Nucleus accumbens (tissue), 56 donors: ENCODE data around the gene THBS4.

Source experiments
- DNase-seq, 56 donors: peaks; one replicate each; lab custom pipeline; 2025; lab: John Stamatoyannopoulos, UW

THBS4 gene

DNA sequence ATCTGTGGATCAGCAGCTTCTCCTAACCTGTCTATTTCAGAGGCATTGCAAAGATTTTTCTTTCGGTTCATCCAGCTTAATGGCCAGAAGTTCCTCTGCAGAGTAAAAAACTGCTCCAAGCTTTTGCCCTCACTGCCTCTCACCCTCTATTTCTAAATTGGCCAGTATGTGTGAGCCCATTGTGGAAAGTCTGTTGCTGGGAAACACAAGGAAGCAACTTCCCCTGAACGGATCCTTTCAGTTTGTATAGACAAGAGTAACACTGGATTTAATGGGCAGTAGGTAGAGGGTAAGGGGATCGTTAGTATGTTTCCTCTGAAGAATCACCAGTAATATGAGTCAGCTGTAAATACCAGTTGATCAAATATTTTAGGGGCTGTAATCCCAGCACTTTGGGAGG is 7.2 kb downstream of the THBS4 start:
- no peak for DNase-seq

DNA sequence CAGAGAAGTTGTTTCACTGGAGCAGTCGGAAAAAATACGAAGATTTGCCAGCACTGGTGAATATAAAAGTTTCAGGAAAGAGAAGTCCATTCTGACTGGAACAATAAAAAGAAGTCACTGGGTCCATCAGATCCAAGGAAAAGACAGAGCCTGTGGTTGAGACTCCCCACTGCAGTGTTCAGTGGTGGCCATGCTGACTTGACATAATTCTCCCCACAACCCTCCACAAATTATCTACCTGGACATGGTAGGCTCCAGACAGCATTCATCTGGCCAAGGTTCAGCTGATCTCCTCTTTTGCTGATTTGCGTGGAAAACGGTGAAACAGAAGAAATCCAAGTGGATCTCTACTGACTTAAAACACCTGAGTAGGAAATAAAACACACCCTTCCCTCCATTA is 8.0 kb downstream of the THBS4 start:
- DNase-seq = no peak

DNA sequence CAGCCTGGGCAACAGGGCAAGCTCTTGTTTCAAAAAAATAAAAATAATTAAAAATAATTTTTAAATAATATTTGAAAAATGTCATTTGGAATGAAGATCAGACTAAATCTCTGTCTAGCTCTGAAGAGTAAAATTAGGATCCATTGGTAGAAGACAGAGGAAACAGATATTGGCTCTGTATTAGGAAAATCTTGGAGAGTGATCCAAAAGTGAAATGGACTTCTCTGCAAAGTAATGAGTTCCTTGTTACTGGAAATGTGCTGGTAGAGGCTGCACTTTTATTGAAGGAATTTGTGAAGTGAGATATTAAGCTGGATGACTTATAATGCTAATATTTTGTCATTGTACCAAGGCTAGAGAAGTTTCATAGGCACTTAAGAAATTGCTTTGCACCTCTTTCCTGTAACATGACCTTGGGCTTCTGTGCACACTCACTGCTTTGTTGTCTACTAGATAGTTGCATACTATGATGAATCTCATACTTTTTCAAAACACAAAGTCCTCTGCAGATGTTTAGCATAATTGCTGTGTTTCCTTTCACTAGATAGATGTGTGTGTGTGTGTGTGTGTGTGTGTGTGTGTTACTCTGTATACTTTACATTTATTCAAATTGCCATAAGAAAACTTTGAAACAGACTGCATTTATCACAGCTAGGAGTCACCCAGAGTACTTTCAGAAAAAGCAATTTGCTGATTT is 13.1 kb downstream of the THBS4 start:
- no peak for DNase-seq

DNA sequence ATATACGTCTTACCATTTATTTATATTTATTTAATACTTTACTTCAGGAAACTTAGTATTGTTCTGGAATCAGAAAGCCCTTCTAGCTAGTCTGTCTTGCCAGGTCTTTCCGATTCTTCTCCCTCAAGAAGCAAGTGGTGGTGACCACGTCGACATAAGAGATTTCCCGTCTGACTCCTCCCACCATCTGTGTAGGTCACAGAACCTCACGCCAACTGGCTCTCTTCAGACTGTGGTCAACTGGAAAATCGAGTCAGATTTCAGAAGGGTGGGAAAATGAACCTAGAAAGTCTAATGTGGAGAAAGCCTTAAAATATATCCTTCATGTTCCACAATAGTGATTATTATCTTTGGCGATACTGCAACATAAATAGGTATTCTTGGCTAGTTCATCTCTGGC is 17.3 kb downstream of the THBS4 start:
- DNase-seq = no peak

DNA sequence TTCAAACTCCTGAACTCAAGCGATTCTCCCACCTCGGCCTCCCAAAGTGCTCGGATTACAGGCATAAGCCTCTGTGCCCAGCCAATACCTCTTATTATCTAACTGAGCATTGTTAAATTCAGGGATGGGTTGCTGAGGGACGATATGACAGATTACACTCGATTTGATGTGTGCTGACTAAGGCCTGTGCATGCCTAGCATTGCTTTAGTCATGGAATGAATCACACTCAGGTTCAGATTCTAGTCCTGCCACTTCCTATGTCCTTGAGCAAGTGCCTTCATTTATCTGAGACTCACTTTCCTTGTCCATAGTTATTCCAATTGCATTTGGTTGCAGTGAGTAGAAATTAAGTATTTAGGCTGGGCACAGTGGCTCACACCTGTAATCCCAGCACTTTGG is 19.5 kb downstream of the THBS4 start:
- DNase-seq = peak in 2 of 56 donors; percentile 7 to 8

DNA sequence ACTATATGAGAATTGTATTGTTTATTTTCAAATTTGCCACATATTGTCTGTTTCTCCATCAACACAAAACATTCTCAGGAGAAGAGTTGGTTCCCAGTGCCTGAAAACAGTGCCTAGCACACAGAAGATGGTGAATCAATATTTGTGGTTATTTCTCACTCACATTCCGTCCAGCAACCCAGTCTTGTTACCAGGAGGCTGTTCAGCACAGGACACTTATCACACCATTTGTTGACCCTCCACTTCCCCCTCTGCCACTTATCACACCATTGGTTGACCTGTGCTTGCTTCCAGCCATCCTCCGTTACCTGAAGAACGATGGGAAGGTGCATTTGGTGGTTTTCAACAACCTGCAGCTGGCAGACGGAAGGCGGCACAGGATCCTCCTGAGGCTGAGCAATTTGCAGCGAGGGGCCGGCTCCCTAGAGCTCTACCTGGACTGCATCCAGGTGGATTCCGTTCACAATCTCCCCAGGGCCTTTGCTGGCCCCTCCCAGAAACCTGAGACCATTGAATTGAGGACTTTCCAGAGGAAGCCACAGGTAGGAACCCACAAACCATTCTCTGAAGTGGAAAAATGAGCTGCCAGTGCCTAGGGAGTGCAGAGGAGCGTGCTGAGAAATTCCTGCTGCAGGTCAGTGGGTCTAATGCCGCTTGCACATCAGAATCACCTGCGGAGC is 20.5 kb downstream of the THBS4 start:
- DNase-seq = no peak

DNA sequence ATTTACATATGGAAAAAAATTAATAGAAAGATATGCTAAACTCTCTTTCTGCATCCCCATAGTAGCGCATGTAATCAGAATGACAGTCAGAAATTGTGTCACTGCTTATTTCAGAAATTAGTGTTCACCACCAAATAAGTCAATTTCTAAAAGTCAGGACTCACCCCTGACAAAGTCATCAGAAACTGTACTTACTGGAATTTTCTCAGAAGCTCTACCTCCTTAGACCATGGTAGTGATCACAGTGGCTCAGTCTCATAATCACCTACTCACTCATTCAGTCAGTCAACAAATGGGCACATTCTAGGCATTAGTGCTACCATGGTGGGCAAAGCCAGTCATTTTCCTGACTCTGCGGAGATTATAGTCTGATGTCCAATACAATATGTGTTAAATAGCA is 22.0 kb downstream of the THBS4 start:
- no peak for DNase-seq

DNA sequence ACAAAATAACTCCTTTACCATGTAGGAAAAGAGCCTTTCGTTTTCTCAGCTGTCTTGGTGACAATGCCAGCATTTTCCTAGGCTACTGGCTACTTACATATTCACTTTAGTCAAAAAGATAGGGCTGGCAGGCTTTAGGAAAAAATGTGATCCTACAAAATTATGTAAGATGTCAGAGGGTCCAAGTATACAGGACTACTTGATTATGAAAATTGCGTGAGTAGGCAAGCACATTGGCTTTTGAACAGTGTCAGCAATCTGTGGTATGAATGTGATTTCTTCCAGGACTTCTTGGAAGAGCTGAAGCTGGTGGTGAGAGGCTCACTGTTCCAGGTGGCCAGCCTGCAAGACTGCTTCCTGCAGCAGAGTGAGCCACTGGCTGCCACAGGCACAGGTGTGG is 22.8 kb downstream of the THBS4 start:
- no peak for DNase-seq

DNA sequence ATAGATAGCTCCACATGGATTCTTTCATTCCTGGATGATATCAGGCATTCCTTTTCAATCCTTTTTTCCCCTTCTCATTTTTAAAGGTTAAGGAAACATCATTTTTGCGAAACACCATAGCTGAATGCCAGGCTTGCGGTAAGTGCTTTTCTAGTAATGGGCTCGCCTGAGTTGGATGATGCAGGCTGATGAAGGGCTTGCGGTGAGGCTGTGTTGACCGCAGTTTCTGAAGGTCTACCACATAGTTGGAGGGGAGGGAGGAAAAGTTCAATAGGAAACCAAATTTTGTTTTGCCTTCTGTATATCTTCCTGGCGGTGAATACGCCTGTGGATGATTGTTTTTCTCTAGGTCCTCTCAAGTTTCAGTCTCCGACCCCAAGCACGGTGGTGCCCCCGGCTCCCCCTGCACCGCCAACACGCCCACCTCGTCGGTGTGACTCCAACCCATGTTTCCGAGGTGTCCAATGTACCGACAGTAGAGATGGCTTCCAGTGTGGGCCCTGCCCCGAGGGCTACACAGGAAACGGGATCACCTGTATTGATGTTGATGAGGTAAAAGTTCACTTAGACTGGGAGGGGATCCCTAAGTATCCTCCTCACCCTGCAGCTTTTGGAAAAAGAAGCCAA is 24.3 kb downstream of the THBS4 start:
- DNase-seq = no peak

DNA sequence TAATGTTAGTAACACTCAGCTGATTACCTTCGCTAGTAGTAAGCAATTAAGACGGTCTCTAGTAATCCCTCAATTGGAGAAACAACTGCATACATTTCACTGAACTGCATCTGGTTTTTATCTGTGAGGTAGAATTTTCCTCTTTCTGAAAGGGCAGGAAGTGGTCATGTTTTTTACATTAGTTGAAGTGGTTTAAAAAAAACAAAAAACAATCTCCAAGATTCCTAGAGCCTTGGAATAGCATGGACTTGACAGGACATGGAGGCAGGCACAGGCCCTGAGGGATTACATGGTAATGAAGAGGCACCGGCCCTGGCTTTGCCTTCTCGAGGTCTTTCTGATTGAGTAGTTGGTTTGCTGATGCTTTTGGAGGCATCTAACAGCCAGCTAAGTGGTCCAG is 25.8 kb downstream of the THBS4 start:
- no peak for DNase-seq

DNA sequence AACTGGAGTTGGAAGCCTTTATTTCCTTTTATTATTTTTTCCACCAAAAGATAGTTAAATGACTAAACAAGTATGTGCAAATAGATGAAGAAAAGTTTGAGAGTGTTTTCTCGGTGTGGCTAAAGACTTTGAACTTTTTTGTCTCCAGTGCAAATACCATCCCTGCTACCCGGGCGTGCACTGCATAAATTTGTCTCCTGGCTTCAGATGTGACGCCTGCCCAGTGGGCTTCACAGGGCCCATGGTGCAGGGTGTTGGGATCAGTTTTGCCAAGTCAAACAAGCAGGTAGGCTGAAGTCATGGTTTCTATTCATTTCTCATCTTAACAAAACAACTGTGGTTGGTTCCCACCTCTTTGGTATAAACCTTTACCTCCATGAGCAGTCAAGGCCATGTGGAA is 26.4 kb downstream of the THBS4 start:
- no peak for DNase-seq

DNA sequence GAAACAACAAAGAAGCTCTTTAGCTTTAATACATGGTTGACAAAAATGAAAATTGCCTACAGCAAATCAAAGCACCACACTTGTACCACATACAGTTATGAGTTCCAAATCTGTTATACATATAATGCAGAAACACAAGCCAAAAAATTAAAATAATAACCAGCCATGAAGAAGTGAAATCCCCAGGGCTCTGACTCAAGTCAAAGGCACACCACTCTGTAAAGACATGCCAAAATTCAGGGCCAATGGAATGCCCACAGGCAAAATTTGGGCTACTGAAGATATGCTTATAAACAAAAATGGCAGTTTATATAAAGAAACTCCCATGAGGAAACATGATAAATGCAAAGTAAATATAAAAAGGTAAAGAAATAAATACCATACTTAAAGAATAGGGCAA is 29.0 kb downstream of the THBS4 start:
- no peak for DNase-seq

DNA sequence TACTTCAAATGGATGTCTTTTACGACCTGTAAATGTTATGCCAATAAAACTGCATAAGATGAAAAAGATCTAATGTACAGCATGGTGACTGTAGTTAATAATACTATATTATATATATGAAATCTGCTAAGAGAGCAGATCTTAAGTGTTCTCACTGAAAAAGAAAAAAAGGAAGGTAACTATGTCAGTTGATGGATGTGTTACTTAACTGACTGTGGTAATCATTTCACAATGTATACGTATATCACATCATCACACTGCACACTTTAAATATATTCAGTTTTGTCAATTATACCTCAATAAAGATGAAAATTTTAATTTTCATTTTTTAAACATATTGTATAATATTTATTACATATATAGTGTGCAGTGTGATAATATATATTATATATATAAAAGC is 31.9 kb downstream of the THBS4 start:
- no peak for DNase-seq

DNA sequence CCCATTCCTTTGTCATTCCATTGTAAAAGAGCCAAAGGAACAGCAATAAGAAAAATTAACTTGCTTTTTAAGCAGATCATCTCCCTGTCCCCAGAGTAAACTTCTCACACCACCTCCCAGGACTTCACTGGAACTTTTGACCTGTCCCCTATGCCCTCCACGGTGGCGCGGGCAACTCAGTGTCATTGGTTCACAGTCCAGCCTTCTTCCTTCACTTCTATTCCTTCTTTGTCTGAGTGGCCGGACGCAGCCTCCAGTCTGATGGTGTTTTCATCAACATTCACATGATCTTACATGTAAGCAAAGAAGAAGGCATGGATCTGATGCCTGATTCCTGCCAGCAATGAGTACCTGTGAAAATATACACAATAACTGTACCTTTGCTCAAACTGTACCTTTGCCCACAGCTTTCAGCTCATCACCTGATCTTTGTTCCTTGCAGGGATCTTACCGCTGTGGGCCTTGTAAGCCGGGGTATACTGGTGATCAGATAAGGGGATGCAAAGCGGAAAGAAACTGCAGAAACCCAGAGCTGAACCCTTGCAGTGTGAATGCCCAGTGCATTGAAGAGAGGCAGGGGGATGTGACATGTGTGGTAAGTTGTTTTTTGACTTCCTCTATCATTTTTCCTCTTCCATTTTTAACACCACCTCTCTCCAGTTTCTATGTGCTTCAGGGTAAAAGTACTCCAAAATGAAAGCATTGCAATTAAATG is 32.5 kb downstream of the THBS4 start:
- no peak for DNase-seq

DNA sequence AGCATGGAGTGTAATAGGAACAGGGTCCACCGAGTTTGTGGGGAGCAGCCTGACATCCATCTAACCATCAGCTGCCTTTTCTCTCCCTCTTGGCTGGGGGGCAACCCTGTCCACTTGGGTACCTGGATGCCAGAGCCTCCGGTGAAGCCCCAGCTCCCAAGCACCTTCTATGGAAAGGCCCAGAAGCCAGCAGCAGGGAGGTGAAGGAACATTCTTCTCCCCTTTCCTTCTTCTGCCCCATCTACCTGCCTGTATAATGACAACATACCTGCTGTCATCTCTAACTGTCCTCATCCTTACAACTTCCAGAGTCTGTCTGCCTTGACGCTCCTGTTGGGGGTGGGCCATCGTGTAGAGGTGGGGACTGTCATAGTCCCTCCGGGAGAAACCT is 33.1 kb downstream of the THBS4 start:
- DNase-seq = no peak

DNA sequence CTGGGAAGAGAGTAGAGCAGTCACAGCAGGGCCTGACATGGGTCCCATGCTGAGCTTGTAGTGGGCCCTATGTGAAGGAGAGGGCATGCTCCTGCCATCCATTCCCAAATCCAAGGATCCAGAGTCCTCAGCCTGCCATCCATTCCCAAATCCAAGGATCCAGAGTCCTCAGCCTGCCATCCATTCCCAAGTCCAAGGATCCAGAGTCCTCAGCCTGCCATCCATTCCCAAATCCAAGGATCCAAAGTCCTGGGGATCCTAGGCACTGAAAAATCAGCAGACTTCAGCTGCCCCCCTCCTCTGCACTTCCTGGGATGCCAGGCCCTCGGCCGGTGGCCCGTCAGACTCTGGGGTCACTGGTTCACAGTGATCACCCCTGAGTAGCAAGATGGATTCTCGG is 33.6 kb downstream of the THBS4 start:
- DNase-seq = no peak

DNA sequence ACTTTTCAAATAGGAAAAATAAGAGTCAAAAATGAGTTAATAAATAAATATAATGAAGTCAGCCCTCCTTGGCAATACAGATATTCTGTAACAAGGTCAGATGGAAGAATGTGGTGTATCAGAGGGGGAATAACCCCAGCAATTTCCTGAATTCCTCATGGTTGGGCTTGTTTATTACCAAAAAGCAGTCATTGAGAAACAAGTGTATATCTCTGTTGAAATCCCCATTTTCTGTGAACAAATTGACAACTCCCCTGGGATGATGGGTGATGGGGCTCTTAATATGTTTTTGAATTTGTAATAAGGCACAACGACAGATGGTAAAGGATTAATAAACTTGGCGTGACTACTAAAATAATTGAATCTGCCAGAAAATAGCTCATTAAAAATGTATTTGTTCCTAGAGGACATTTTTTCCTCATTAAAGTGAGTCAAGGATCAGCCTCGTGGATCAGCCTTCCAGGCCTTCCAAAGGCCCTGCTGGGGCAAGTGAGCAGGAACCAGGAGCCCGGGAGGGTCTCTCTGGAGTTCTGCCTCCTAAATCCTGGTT is 34.2 kb downstream of the THBS4 start:
- no peak for DNase-seq

DNA sequence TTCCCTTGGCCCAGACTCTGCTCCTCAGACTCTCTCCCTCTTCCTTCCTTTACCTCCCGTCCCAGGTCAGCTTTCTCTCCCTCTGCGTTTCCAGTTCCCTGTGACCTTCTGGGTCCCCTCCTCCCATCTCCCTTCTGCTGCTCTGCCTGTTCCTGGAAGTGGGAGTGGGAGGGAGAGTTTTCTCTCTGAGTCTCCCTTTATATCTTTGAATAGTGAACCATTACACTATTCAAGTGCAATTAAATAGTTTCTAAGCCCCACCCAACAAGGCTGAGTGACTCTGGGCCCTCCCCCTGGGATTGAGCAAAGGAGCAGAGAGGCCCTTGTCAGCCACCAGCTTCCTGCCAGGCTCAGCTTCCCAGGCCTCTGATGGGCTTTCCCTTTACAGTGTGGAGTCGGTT is 34.8 kb downstream of the THBS4 start:
- DNase-seq = peak in 13 of 56 donors; percentile 6 to 22 (median 11)

DNA sequence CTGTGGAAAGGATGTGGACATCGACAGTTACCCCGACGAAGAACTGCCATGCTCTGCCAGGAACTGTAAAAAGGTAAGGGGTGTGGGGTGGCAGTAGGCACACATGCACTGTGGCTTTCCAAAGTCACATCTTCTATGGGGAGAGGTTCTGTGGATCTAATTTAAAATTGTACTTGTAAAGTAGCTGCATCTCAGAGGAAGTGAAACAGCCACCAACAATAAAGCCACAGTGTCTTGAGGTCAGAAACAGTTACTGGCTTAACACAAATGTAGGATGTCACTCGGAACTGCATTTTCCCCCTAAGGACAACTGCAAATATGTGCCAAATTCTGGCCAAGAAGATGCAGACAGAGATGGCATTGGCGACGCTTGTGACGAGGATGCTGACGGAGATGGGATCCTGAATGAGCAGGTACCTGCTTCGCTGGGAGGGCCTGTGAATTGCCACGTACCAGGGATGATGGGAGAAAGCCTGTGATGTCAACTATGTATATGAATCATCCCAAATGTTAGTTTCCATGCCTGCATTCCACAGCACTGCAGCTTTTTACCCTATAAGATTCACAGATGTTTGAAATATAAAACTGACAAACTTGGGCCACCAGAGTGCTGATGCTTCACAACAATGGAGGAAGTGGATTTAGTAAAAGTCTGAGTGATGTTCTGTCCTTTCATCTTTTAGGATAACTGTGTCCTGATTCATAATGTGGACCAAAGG is 35.3 kb downstream of the THBS4 start:
- DNase-seq = no peak

DNA sequence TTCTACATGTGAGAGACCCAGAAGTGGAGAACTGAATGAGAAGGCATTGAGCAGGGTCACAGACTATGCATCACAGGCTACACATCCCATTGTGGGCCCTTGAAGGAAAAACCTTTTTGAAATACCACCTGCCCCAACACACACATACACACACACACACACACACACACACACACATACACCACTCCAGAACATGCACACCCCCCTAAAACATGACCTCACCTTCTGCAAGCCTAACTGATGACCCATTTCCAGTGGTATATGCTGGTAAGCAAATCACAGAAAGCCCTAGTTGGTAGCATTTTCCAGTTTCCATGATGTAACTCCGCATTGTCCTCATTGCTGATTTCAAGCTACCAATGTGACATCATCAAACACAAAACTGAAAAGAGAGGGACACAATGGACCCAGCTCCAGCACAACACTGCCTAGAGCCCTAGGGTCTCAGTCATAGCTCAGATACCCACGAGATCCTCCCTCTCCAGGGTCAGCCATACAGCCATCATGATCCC is 36.4 kb downstream of the THBS4 start:
- DNase-seq = no peak
